Measurements from ENCODE around the gene EDDM3A.
A peak's percentile ranks its signal among the peaks of the same experiment; 100 is the strongest.
"Not testable (repeated sequence)": the region's sequence is repeated elsewhere in the genome, so short reads cannot be mapped to it uniquely, and the experiment has no call there.

EDDM3A gene

DNA sequence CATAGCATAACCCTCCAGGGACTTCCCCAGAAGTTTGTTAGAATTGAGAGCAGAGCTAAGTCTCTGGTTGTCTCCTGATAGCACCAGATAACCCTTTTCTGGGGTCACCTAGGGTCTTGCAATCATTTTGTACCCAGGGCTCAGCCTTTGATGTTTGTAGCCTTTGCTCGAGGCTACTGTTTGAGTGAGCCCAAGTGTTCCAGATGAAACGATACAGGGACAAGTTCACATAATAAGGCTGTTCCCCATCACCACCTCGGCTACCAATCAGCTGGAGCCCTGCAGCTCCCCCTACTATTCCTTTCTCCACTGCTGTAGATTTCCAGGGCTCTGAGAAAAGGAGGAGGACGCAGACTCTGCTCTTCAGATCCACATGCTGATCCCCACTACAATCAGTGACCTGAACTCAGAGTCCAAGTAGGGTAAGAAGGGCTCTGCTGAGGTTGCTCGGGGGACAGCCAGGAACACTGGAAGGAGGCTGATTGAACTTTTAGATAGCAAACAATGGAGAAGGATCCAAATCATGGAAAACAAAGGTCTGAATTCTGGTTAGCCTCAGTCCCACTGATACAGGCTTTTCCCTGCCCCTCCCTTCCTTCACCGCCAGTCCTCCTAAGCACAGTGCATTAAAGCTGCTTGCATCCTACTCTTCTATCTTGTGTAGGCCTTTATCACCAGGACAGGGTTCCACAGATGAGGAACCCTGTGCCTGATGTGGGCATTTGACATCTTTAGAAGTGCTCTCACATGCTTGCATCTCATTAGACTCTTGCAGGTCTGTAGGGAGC is at the start of gene EDDM3A:
EDDM3A (plus strand) TSS at position 317 of the 788 bp plus-strand sequence. CDS start 1,694 bp downstream, outside the sequence.
- no peak for DNase-seq
- intact Hi-C loops (cut with DNase I): no loop called here

- intact Hi-C loops (cut with DNase I): loop anchor here (2.0 to 10.0 kb wide), 4 partner anchors 106 to 408 kb away; partner anchors contain the start of genes RNASE1 and TMEM253
- DNase-seq: no peak
These were observed 48.9 kb upstream of the EDDM3A start for GRCh38 chr14:20696764-20697163.

GRCh38 chr14:20697273-20698017 is 48.2 kb upstream of the EDDM3A start:
- peak; percentile 20 to 90 (median 75) for DNase-seq
- intact Hi-C loops (cut with DNase I): loop anchor here (2.0 to 10.0 kb wide), 4 partner anchors 105 to 407 kb away; partner anchors contain the start of genes RNASE1 and TMEM253

DNA sequence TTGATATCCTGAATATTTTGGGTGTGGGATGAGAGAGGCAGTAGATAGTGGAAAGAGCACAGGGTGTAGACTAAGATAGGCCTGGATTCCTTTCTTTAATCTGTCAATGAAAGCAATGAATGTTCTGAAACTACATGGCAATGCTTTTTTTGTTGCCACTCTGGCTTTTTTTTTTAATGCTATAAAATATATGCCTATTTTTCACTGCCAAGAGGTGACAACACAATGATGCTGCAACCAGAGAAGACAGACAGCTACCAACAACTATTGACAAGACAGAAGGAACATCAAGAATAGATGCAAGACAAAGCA is 47.7 kb upstream of the EDDM3A start:
- DNase-seq: no peak
- intact Hi-C loops (cut with DNase I): loop anchor here (5.0 to 10.0 kb wide), 3 partner anchors 104 to 407 kb away; partner anchors contain the start of genes RNASE1 and TMEM253

DNA sequence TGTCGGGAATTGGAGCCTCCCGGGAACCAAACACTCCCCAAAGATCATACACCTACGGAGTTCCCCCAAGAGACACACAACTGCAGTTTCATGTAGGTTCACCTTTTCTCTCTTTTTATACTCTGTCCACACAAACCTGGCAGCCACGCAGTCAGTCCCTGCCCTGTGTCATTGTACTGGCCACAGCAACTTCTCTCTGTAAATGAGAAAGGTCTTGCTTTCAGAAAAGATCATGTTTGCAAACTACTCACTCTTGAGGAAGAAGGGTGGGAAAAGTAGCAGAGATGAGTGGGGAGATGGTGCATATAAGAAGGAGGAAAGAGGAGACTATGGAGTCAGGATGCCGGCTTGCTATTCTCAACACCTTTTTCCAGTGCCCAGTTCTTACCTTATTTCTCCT is 46.8 kb upstream of the EDDM3A start:
- DNase-seq: no peak
- intact Hi-C loops (cut with DNase I): loop anchor here (5.0 to 10.0 kb wide), 3 partner anchors 103 to 406 kb away; partner anchors contain the start of genes RNASE1 and TMEM253

DNA sequence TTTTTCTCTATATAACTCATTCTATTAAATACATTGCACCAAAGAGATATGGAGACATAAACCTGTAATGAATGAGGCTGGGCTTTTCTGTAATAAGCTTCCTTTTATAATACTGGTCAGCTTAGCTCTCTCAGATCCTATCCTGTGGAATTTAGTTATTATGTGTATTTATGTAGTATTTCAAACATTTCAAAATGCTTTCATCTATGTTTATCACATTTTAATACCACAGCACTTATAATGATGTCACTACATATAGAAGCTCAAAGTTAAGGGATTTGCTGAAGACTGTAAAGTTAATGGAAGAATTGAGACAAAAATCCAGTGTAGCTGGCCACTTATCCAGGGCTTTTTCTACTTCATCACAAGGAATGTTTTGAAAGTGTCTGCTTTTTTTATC is 45.8 kb upstream of the EDDM3A start:
- intact Hi-C loops (cut with DNase I): loop anchor here (5.0 to 10.0 kb wide), 3 partner anchors 102 to 405 kb away; partner anchors contain the start of genes RNASE1 and TMEM253
- no peak for DNase-seq

- DNase-seq; intact Hi-C loops (cut with DNase I): not testable (repeated sequence)
These were observed 44.7 kb upstream of the EDDM3A start for GRCh38 chr14:20700965-20701364.

DNA sequence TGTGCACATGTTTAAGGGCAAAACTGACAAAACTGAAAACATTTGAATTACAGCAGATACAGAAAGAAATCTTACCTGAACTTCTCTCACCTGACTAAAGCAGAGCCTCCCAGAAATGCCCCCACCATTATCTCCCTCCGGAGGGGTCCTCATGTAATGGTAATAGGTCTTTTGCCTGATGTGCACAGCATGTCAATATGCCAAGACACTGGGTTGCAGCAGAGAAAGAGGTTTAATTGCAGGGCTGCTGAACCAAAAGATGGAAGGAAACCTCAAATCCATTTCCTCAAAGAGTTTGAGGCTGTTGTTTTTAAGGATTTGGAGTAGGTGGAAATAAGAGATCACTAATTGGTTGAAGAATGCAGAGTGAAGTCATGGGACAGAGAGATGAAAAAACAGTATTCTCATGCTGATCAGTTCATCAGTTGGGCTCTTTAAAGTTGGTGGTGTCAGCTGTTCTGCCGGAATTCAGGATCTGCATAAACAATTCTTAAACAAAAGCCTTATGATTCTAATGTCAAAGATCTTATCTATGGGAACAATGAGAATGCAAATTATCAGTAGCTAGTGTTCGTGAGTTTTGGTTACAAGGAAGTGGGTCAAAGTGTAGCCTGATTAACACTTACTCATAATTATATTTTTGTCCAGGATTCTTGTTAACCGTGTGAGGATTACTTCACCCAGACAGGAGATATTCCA is 38.9 kb upstream of the EDDM3A start:
- no peak for DNase-seq
- intact Hi-C loops (cut with DNase I): no loop called here

- no peak for DNase-seq
- intact Hi-C loops (cut with DNase I): no loop called here
These were observed 38.1 kb upstream of the EDDM3A start for GRCh38 chr14:20707622-20708021.

DNA sequence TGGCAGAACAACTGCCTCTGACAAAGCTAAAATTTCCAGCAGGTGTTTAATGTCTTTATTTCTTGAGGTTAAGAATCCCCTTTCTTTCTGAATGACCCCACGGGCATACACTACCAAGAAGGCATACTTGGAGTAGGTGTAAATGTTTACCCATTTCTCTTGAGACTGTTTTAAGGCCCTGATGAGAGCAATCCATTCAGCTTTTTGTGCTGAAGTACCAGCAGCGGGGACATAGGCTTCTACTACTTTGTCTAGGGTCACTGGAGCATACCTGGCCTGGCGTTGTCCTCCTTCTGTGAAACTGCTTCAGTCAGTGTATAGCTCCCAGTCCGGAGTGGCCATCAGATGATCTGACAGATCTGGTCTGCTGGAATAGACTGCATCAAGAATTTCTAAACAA is 34.4 kb upstream of the EDDM3A start:
- DNase-seq: no peak
- intact Hi-C loops (cut with DNase I): no loop called here

GRCh38 chr14:20711685-20712084 is 34.0 kb upstream of the EDDM3A start:
- no peak for DNase-seq
- intact Hi-C loops (cut with DNase I): no loop called here

DNA sequence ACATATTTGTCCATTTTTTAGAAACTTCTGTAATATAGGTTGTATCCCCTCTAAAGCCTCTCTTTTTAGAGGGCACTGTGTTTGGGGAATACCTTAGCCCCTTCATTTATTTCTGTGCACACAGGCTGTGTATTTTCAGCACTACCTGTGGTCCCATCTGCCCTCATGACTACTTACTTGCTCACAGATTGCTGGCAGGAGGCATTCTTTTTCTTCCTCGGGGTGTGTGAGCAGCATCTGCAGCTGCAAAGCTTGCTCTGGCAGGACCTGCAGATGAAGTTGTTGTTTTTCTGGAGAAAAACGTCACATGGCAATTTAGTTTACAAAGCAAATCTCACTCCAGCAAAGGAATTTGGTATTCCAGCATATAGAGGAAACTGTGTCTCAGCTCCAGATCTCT is 32.8 kb upstream of the EDDM3A start:
- intact Hi-C loops (cut with DNase I): no loop called here
- DNase-seq: no peak

- peak in 41 of 42 donors; percentile 22 to 79 (median 58) for DNase-seq
- intact Hi-C loops (cut with DNase I): no loop called here
These were observed 31.0 kb upstream of the EDDM3A start for GRCh38 chr14:20714593-20715250.

DNA sequence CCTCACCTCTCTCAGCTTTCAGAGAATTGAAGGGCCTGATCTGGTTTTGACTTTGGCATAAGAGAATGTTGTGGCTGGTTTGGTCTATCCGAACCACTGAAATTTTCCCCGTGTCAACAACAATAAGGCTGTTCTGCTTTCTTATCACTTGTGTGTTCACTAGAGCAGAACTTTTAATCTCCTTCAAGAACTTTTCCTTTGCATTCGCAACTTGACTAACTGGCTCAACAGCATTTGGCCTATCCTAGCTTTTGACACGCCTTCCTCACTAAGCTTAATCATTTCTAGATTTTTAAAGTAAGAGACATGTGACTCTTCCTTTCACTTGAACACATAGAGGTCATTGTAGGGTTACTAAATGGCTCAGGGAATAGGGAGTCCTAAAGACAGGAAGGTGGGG is 25.9 kb upstream of the EDDM3A start:
- no peak for DNase-seq
- intact Hi-C loops (cut with DNase I): no loop called here

GRCh38 chr14:20720741-20721140 is 24.9 kb upstream of the EDDM3A start:
- DNase-seq: no peak
- intact Hi-C loops (cut with DNase I): no loop called here

GRCh38 chr14:20722016-20722415 is 23.7 kb upstream of the EDDM3A start:
- no peak for DNase-seq
- intact Hi-C loops (cut with DNase I): no loop called here

- intact Hi-C loops (cut with DNase I): no loop called here
- DNase-seq: peak in 13 of 42 donors; percentile 7 to 54 (median 24)
These were observed 22.2 kb upstream of the EDDM3A start for GRCh38 chr14:20723488-20723887.

- DNase-seq; intact Hi-C loops (cut with DNase I): not testable (repeated sequence)
These were observed 19.6 kb upstream of the EDDM3A start for GRCh38 chr14:20726121-20726520.

GRCh38 chr14:20726531-20726930 is 19.2 kb upstream of the EDDM3A start:
- intact Hi-C loops (cut with DNase I): no loop called here
- DNase-seq: no peak

All from head of caudate nucleus (tissue), 42 donors.